Activated CD4-positive, alpha-beta T cell treated with anti-CD3 and anti-CD28 coated beads, Interleukin-2, Interleukin-4, amounts not matched to agents 100 ng/mL and 50 ng/mL, durations not matched to agents 16 hours and 8 hours (primary cell): Measurements from ENCODE around the gene FBLN7.

Source experiments
- DNase-seq: peaks from one replicate; pipeline ENCODE4 v3.0.0-alpha.2; 2020; ENCODE audit warnings: low spot score

FBLN7 gene

GRCh38 chr2:112157472-112157871, 19.3 kb downstream of the FBLN7 start:
- DNase-seq, result no peak

DNA sequence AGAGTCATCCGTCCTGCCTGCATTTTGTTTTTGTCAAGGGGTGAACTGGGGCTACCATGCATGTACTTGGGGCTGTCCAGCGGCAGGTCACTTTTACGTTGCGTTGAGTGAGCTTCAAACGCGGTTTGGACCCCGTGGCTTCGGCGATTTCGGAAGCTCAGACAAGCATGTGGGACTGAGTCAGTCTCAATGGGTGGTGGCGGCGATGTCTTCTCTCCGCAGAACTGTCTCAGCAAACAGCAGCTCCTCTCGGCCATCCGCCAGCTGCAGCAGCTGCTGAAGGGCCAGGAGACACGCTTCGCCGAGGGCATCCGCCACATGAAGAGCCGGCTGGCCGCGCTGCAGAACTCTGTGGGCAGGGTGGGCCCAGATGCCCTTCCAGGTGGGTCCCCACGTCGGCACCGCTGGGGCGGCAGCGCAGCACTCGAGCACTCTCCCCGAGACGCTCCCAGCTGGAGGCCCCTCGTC, 21.3 kb downstream of the FBLN7 start:
- no peak for DNase-seq

DNA sequence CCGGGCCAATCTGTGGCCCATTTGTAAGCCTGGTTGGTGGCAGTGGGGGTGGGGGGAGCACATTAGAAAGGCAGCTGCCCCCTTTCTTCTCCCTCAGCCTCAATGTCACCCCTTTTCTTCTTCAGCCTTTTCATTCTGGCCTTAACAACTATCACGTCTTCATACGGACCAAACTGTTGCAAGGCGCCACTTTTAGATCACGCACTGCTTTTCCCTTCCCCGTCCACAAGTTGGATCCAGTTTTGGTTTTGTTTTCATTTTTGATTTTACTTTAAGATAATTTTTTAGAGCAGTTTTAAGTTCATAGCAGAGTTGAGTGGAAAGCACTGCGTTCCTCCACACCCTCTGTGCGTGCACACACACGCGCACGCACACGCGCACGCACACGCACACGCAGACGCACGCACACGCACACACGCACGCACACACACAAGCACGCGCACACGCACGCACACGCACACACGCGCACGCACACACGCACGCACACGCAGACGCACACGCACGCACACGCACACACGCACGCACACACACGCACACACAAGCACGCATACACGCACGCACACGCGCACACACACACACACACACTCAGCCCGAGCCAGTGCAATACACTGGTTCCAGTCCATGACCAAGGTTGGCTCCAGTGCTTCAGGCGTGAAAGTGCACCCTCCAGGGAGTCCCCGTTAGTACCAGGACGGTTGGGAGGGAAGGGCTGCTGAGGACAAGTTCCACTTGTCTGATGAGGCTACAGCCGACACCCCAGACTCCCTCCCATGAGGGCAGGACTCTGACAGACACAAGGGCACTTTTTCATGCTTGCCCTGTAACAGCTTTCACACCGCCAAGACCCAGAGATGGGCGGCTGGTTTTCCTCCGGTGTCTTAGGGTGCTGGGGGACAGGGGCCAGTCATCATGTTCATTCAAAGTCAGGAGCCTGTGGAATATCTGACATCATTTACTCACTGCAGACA, 22.4 kb downstream of the FBLN7 start:
- DNase-seq, result no peak

- no peak for DNase-seq
Observed at GRCh38 chr2:112161431-112162145, 23.4 kb downstream of the FBLN7 start.

DNA sequence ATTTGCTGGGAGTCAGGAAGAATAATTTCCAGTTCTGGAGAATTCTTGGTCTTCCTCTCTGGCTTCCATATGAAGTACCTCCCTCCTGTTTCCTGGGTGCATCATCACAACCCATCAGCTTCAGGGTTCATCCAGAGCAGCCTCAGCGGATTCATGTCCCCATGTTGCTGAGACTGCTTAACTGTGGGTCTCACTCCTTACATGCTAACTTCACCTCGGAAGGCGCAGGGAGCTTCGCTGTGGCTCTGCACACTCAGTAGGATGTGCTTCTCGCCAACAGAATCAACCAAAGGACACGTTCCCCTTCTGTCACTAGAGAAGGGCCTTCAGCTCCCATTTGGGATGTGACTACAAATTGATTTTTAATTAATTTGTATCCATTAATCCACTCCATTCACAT, 24.2 kb downstream of the FBLN7 start:
- DNase-seq, result no peak

- DNase-seq, result no peak
Observed at GRCh38 chr2:112162956-112163355, 24.8 kb downstream of the FBLN7 start.

- DNase-seq, result no peak
Observed at GRCh38 chr2:112163541-112163981, 25.4 kb downstream of the FBLN7 start.

DNA sequence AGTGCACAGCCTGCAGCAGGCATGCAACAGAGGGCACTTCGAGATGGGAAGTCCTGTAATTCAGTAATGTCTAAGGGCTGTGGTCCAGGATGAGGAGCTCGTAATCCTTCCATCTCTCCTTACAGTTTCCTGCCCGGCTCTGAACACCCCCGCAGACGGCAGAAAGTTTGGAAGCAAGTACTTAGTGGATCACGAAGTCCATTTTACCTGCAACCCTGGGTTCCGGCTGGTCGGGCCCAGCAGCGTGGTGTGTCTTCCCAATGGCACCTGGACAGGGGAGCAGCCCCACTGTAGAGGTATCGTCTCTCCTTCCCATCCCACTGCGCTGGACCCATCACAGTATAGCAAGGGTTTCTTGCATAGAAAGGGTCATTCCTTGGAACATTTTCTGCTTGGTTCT, 26.7 kb downstream of the FBLN7 start:
- no peak for DNase-seq

DNA sequence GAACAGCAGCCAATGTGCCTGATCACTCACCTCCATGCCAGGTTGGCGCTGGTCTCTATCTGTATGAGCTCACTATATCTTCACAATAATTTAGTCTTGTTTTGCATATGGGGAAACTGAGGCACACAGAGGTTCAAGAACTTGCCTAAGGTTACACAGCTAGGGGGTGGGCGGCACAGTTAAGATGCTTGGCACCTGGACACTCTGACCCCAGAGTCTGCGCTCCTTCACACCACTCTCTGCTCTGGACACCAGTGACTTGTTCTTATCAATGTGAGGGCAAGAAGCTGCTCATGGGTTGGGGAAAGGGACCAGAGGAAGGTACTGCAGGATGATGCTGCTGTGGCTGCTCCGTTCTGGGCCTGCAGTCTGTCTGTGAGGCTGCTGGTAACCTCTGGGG, 27.1 kb downstream of the FBLN7 start:
- no peak for DNase-seq

DNA sequence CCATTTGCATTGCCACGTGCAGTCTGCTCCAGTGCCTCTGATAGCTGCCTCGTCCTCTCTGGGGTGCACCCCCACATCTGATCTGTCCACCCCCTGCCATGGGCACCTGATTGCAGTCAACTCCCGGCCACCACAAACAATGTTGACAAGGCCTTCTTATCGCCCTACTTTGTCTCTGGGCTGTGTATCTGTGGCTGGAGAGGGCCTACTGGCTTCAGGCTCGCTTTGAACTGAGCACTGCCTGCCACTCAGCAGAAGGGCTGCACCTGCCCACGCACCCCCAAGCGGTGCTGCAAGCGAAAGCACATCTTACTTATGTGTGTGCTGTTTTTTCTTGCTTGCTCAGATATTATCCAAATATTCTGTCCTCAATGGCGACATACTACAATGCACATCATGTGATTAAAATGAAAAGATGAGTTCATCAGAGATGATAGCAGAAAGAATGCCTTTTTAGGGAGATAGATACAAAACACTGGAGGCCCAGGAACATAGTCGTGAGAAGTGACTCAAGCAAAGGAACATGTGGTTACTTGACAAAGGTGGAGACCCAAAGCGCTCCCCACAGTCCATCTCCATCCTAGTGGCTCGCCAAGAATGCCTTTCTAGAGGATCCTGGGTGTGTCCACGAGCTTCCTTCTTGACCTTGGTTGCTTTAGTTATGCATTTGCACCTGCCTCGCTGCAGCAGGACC, 28.8 kb downstream of the FBLN7 start:
- no peak for DNase-seq

GRCh38 chr2:112168422-112169124, 30.4 kb downstream of the FBLN7 start:
- no peak for DNase-seq

DNA sequence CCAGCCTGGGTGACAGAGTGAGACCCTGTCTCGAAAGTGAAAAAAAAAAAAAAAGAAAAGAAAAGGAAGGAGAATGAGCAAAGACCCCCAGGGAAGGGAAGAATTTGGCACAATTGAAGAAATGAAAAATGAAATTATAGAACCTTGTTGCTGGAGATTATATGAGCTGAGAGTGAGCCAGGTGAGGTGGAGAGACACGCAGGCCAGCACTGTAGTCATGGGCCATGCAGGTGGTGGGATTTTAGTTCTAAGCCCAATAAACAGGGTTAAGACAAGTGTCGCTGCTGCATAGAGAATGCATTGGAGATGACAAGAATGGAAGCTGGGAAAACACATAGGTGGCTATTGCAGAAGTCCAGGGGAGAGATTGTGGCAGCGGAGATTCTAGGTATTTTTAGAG, 32.3 kb downstream of the FBLN7 start:
- DNase-seq, result no peak

DNA sequence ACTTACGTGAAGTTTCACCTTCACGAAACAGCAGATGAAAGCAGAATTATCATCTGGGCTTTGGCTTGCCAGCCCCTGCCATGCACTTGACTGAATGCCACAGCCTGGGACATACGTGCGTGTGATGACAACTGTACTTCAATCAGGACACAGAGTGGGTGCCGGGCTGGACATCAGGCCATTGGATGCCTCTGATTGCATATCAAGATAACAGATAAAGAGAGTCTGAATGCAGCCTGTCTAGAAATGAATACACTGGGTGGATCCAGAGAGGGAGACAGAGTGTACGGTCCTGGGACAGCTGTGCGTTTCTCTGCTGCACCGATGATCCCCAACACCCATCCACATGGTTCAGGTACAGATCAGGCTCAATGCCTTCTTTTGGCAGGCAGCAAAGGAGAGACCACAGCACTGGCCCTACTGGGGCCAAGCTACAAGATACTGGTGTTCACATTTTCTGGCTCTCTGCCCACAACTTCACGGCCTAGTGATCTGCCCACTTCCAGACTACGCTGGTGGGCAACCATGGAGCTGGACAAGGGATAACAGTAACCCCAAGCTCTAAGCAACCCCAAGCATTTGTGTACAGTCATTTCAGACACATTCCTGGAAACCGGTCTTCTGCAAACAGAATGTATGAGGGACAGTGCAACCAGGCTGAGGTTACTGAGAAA, 35.6 kb downstream of the FBLN7 start:
- DNase-seq, result no peak

DNA sequence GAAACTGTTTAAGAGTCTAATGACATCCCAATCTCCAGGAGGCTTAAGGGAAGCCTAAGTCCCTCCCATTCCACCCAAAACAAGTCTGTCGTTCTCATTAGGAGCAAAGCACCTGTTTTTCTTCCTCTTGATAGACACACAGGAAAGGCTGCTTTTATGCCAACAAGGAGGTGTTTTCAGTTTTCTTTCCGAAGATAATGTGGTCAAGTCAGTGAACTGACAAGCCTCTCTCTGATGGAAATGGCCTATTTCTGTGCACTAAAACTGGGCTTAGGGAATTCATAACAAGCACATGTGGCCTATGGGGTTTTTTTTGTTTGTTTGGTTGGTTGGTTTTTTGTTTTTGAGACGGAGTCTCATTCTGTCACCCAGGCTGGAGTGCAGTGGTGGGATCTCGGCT, 36.2 kb downstream of the FBLN7 start:
- no peak for DNase-seq

- DNase-seq, result no peak
Observed at GRCh38 chr2:112175333-112175732, 37.1 kb downstream of the FBLN7 start.

- DNase-seq, result no peak
Observed at GRCh38 chr2:112175958-112176573, 37.9 kb downstream of the FBLN7 start.

DNA sequence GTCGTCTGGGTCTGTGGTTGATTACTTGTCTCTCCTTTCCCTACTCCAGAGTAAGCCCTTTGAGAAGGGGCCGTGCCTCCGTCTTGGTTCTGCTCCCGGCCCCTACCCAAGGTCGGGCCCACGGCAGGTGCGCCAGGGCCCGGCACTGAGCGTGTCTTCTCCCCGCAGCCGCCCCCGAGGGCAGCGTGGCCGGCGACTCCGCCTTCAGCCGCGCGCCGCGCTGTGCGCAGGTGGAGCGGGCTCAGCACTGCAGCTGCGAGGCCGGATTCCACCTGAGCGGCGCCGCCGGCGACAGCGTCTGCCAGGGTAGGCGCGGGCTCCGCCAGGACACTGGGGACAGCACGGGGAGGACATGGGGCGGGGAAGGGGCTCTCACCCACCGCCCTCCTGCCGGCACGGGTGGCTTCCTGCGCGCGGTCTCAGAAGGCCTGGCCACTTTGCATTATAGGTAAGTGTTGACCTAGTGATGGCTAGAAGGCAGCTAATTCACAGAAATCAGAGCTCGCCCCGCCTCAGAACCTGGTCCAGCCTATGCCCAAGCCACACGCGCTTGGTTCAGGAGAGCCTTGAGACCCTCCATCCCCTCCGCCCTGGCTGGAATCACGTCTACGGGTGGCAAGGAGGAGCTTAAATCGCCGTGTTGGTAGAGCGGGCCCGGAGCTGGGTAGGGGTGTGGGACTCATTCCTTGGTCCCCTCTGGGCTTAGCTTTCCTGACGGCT, 43.5 kb downstream of the FBLN7 start:
- peak; percentile 31 for DNase-seq

DNA sequence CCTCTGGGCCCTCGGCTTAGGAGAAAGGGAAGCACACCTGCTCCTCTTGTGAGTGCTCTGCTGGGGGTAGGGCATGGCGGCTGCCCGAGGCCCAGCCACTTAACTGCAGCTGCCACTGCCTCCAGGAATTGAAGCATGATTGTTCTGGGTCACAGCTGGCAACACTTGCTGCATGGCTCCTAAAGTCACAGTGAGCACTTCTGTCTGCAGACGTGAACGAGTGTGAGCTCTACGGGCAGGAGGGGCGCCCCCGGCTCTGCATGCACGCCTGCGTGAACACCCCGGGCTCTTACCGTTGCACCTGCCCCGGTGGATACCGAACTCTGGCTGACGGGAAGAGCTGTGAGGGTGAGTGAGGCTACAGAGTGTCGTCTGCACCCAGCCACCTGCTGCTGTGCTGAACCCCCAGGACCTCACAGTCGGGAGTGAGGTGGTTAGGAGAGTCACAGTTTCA, 44.4 kb downstream of the FBLN7 start:
- DNase-seq, result no peak

- DNase-seq, result no peak
Observed at GRCh38 chr2:112183327-112184025, 45.3 kb downstream of the FBLN7 start.
